Right renal pelvis (tissue), 4 donors: ENCODE measurements around the gene TMEM45B. TPM values are rescaled to one million over a fixed set of nuclear protein-coding genes. Genes with fewer than 3 reads are reported as not detected.
"Not testable (repeated sequence)": the region's sequence is repeated elsewhere in the genome, so short reads cannot be mapped to it uniquely, and the experiment has no call there.

Experiments
- DNase-seq, 4 donors: peaks; one replicate each; pipeline ENCODE4 v3.0.0-alpha.2; 2013; ENCODE audit warnings: low read depth in 4 of 4, low spot score in 3 of 4, missing footprints in 1 of 4
- polyA plus RNA-seq, 4 donors: library from polyadenylated mRNA; unstranded; fragments of 120-200 nt; gene quantifications; one replicate each; pipeline ENCODE4 v1.2.1, GENCODE V29; 2013; ENCODE audit not compliant: insufficient read length in 4 of 4

The TMEM45B gene
- polyA plus RNA-seq, 4 donors = 18.0 to 32.6 (median 21.4) TPM

DNA sequence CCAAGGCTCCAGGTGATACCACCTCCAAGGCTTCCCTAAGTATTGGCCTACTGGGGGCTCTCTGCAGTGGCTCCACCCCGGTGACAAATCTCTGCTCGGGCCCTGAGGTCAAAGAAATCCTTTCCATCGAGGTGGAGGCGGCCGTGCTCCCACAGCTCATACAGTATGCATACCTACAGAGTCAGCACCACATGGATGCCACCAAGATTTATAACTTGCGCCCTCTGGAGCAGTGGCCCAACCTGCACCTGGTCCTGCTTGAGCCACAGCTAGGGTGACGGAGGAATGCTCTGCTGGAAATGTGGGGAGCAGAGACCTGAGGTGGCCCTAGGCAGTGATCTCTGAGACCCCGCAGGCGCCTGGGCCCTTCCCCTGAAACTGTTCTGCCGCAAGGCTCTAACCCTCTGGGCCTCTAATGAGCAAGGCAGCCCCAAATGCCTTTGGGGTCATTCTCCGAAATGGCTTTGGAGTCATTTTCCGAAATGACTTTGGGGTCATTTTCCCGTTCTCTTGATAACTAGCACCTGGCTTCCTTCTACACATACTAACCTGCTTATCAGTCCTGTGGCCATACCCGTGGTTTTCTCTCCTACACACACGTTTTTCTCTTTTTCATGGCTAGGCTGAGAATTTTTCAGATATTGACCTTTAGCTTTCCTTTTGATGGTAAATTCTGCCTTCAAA is 33.9 kb downstream of the TMEM45B start:
- DNase-seq = no peak

DNA sequence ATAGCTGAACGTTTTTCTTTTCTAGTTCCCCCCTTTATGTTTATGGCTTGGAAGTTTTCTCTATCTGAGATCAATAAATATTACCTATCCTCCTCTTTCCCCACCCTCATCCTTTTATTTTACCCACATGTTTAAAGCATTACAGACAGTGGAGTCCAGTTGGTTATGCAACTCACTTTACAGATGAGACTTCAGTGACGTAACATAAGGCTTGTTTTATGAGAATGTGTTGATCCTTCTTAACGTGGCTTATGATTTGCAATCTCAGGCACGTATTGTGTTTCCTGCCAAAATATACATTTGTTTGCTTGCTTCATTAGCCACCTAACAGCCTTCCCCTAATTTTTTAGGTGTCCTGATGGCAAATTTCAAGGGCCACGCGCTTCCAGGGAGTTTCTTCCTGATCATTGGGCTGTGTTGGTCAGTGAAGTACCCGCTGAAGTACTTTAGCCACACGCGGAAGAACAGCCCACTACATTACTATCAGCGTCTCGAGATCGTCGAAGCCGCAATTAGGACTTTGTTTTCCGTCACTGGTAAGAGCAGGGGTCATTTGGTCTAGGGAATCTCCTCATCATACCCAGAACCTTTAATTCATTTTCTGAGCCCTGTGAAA is 36.6 kb downstream of the TMEM45B start:
- DNase-seq = no peak

- peak in 1 of 4 donors; percentile 24 for DNase-seq
These were observed 38.0 kb downstream of the TMEM45B start for GRCh38 chr11:129853518-129854231.

DNA sequence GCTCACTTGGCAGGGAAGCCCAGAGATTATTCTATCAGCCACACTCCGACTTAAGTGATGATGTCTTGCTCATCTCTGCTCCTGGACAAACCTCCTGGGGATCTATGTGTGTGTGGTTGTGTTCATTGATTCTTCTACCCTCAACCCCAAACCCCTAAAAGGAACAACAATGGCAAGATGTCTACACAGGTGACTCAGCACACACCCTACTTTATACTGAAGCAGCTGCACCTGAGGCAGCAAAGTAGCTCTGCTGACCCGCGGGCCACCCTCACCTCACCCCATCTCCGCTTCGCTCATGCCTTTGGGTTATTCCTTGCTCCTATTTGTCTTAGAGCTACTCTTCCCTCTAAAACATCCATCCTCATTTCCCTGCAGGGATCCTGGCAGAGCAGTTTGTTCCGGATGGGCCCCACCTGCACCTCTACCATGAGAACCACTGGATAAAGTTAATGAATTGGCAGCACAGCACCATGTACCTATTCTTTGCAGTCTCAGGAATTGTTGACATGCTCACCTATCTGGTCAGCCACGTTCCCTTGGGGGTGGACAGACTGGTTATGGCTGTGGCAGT is 38.7 kb downstream of the TMEM45B start:
- DNase-seq = no peak

DNA sequence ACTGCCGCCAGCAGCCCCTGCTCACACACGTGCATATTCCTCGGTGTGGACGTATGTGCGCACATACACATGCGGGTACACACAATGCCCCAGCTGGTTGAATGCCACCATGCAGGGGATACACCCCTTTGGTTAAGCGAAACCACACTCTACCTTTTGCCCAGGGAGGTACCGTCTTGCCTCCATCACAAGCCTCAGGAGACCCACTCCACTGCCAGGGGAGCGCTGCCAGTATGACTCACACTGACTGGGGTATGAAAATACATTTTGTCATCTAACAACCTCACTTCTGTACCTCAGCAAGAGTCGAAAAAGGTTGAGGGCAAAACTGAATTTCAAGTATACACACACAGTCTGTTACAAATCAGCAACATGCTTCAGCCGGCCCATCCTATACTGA is 39.4 kb downstream of the TMEM45B start:
- no peak for DNase-seq

GRCh38 chr11:129856036-129856435 is 40.4 kb downstream of the TMEM45B start:
- no peak for DNase-seq

DNA sequence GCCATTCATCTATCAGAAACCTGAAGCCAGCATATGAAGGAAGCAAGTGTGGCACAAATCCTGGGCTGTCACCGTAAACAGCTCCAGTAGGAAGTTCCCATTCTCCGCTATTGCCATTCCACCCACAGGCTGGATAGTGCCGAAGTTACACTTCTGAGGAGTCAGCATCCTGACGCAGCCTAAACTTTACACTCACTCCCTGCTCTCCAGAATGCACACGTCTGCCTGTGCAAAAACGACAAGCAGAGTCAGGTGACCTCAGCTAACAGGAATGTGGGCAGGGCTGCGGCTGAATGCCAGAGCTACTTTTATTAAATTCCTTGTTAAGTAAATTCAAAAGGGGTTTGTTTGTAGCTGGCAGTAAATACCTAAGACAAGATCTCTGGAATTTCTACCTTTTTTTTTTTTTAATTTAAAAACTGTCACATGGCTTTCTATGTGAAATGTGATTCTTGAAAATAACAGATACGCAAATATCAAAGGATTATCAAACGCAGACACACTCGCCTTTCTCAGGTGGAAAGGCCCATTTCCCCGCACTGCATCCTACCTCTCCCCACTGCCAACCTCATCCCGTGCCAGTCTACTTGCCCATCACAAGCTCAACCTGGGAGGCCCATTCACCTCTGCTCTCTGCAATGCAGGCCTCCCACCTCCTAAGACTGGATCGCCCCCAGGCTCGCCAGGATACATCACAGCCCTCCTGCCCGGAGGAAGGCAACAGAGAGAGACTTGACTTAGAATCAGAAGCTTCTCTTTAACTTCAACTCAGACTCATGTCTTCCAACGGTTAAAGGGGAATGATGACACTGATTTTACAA is 46.3 kb downstream of the TMEM45B start:
- DNase-seq = peak; percentile 39 to 80 (median 74)

- DNase-seq = no peak
These were observed 49.2 kb downstream of the TMEM45B start for GRCh38 chr11:129864811-129865210.

- no peak for DNase-seq
These were observed 50.1 kb downstream of the TMEM45B start for GRCh38 chr11:129865701-129866100.

DNA sequence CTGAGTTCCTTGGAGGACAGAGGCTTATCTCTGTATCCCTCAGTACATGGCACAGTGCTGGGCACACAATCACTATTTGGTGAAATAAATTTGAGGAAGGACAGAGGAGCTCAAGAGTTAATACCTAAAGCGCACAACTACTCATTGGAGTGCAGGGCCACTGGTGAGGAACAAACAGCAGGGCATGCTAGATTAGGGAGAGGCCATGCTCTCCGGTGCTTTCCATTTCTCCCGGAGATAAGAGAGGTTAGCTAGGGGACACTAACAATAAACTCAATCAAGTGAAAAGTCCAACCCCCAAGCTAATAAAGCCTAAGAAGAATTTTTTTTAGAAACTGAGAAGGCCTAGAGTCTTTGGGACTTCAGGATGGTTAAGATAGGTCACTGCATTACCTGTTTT is 50.7 kb downstream of the TMEM45B start:
- no peak for DNase-seq

- DNase-seq = not testable (repeated sequence)
These were observed 53.0 kb downstream of the TMEM45B start for GRCh38 chr11:129868626-129869025.

DNA sequence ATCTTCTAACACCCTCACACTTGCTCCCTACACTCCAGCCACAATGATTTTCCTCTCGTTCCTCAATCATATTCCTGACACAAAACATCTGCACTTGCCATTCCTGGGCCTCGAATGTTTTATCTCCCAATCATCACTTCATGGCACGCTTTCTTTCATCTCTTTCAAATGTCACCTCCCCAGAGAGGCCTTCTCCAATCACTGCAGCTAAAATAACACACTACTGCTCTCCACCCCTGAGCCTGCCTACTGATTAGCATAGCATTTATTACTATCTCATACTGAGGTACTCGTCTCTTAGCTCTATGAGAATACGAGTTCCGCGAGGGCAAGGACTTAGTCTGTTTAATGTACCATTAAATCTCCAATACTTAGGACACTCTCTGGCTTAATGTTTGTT is 56.3 kb downstream of the TMEM45B start:
- DNase-seq = no peak

DNA sequence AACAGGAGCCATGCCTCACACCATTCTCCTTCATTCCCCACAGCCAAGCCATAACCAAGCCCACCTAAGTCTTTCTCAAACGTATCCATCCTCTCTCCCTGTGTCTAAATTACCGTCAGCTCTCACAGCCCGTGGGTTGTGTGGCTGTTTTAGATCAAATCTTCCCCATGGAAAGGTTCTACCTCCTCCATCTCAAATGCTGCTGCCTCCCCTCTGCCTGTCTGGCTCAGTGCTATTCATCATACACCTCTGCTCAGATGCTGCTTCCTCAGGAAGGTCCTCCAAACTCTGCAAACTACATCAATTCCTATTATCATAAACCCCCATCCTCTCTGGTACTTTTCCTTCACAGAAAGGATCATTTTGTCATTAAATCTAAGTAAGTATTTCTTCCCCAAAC is 64.7 kb downstream of the TMEM45B start:
- no peak for DNase-seq

- no peak for DNase-seq
These were observed 66.0 kb downstream of the TMEM45B start for GRCh38 chr11:129881570-129882170.

DNA sequence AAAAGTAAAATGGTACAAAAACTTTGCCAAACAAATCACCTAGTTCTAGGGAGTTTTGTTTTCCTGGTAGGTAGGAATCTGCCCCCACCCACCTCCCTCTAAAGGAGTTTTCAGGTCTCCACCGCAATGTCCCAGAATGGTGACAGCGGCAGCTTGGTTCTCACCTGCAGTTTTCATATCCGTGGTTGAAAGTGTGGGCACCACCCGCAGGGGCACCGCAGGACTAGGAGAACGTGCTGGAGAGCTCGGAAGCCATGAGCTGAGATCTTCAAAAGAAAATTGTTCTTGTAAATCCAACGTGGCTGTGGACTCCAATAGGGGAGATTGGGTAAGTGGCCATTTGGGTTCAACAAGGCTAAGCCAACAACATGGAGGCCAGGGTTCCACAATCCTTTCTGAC is 68.9 kb downstream of the TMEM45B start:
- DNase-seq = no peak

- no peak for DNase-seq
These were observed 69.7 kb downstream of the TMEM45B start for GRCh38 chr11:129885381-129885780.

DNA sequence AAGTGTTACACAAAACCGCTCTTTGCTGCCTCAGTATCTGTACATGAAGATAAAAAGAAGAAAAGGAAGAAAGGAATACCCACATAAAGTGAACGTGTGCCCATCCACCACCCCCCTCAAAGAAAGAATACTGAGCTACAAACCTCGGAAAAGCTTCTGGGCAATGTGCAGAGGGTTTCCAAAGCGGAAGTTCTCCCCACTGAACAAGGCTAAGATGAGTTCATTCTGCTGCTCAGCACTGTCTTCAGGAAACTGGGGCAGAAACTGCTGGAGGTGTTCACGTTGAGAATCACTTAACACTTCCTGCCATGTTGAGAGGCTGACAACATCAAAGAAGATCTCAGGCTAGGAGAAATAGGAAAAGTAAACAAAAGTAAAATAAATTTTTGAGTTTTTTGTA is 72.8 kb downstream of the TMEM45B start:
- no peak for DNase-seq

DNA sequence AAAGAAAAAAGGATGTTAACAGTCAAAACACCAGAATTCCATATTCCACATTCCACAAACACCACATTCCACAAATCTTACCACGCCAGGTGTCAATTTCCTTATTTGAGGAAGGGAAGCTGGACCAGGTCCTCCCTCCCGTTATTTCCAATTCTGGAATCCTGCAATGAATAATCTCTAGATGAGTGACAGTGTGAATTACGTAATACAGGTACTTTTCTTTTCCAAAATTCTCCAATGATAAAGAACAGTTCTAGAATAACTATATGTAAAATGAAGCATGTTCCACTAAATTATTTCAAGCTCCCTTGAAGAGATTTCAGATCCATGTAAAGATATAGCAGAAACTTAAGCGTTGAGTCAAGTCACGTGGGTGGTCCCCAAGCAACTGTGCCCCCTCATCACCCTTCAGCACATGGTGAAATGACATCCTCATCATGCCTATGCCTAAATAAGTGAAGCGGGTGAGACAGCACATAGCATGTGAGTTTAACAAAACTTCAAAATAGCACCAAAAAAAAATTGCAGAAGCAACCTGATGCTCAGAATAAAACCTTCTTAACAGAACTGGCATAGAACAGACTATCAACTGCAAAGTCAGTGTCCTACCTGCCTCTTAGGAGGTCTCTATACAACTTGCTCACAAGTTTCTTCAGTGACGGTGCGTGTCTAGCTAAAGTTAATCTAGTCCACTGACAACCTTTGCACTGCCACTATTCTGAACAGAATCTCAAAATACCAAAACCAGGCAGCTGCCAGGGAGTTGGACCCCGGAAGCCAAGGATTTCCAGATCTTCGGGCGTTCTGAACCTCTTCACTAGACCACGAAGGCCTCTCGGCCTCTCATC is 78.9 kb downstream of the TMEM45B start:
- peak in 2 of 4 donors; percentile 7 to 10 for DNase-seq
